DOHH2 (cell line): ENCODE measurements around the gene RTN4IP1.

Experiments
- EZH2phosphoT487 ChIP-seq: fragments of 200-600 bp; sonication (generic); IDR thresholded peaks from 2 replicates; pipeline ENCODE4 v1.6.1; 2017; ENCODE audit warnings: borderline replicate concordance, mild to moderate bottlenecking, antibody characterized with exemption, low read length, moderate library complexity, mixed read lengths
- TF ChIP-seq, protein P1 (sequence below): fragments of 200-600 bp; sonication (generic); IDR thresholded peaks from one replicate; pipeline ENCODE4 v1.5.1; 2014; ENCODE audit warnings: antibody characterized with exemption, mild to moderate bottlenecking, low read depth, low read length; ENCODE audit not compliant: poor library complexity, severe bottlenecking

DNA sequence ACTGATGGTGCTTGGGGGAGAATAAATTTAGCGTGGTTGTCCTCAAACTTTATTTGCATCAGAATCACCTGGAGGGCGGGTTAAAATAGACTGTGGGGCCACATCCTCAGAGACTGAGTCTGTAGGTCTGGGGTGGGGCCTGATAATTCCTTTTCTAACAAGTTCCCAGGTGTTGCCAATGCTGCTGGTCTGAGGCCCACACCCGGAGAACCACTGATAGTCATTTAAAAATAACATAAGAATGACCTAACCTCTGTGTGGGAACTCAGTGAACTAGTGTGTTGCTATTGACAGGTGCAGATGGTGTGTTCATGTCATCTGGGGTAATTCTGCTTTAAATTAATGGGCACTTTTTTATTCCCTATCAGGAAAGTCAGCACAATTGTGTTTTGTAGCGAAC is 64.8 kb downstream of the RTN4IP1 start:
- TF ChIP-seq, protein P1, sequence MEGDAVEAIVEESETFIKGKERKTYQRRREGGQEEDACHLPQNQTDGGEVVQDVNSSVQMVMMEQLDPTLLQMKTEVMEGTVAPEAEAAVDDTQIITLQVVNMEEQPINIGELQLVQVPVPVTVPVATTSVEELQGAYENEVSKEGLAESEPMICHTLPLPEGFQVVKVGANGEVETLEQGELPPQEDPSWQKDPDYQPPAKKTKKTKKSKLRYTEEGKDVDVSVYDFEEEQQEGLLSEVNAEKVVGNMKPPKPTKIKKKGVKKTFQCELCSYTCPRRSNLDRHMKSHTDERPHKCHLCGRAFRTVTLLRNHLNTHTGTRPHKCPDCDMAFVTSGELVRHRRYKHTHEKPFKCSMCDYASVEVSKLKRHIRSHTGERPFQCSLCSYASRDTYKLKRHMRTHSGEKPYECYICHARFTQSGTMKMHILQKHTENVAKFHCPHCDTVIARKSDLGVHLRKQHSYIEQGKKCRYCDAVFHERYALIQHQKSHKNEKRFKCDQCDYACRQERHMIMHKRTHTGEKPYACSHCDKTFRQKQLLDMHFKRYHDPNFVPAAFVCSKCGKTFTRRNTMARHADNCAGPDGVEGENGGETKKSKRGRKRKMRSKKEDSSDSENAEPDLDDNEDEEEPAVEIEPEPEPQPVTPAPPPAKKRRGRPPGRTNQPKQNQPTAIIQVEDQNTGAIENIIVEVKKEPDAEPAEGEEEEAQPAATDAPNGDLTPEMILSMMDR = no peak
- TF ChIP-seq EZH2phosphoT487 = no peak
